ENCODE results near the gene TUBB8B. TPM values are rescaled to one million over a fixed set of nuclear protein-coding genes. Genes with fewer than 3 reads are reported as not detected.
"Not testable (repeated sequence)": the region's sequence is repeated elsewhere in the genome, so short reads cannot be mapped to it uniquely, and the experiment has no call there.

TUBB8B gene
- polyA plus RNA-seq, 12 donors, result 0.16 to 0.44 TPM; not detected in 10

- not testable (repeated sequence) for DNase-seq
These were observed 36.2 kb downstream of the TUBB8B start for GRCh38 chr18:13177-13576.

- not testable (repeated sequence) for DNase-seq
These were observed 36.6 kb downstream of the TUBB8B start for GRCh38 chr18:12773-13172.

- DNase-seq, result not testable (repeated sequence)
These were observed 37.8 kb downstream of the TUBB8B start for GRCh38 chr18:11383-12274.

GRCh38 chr18:10624-11184, 38.7 kb downstream of the TUBB8B start:
- DNase-seq, result not testable (repeated sequence)

- not testable (repeated sequence) for DNase-seq
These were observed 39.5 kb downstream of the TUBB8B start for GRCh38 chr18:9937-10336.

Other genes with a start within 250 kb of the TUBB8B start
- gene USP14, start 108.9 kb upstream of the TUBB8B start, polyA plus RNA-seq (ENCODE audit: insufficient read length in 12 of 12), result 10 to 100 TPM in 11 of 12 donors, not detected in 1; 43.3 to 70.9 (median 68.2) TPM
- gene THOC1, start 218.4 kb upstream of the TUBB8B start, polyA plus RNA-seq (ENCODE audit: insufficient read length in 12 of 12), result 10 to 100 TPM in 11 of 12 donors, not detected in 1; 29.2 to 77.4 (median 50.3) TPM

Data from muscle of arm (tissue), 12 donors.